ENCODE results near the gene KLHL20.
"Not testable (repeated sequence)": the region's sequence is repeated elsewhere in the genome, so short reads cannot be mapped to it uniquely, and the experiment has no call there.

DNA sequence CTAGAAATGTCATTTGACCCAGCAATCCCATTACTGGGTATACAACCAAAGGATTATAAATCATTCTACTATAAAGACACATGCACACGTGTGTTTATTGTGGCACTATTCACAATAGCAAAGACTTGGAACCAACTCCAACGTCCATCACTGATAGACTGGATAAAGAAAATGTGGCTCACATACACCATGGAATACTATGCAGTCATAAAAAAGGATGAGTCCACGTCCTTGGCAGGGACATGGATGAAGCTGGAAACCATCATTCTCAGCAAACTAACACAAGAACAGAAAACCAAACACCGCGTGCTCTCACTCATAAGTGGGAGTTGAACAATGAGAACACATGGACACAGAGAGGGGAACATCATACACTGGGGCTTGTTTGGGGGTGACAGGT, 34.6 kb upstream of the KLHL20 start:
- TF ChIP-seq, protein P1, sequence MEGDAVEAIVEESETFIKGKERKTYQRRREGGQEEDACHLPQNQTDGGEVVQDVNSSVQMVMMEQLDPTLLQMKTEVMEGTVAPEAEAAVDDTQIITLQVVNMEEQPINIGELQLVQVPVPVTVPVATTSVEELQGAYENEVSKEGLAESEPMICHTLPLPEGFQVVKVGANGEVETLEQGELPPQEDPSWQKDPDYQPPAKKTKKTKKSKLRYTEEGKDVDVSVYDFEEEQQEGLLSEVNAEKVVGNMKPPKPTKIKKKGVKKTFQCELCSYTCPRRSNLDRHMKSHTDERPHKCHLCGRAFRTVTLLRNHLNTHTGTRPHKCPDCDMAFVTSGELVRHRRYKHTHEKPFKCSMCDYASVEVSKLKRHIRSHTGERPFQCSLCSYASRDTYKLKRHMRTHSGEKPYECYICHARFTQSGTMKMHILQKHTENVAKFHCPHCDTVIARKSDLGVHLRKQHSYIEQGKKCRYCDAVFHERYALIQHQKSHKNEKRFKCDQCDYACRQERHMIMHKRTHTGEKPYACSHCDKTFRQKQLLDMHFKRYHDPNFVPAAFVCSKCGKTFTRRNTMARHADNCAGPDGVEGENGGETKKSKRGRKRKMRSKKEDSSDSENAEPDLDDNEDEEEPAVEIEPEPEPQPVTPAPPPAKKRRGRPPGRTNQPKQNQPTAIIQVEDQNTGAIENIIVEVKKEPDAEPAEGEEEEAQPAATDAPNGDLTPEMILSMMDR (IDR thresholded peaks at IDR 0.05; ENCODE audit: poor library complexity, severe bottlenecking) = not testable (repeated sequence)
- TF ChIP-seq EP300 (conservative IDR thresholded peaks at IDR 0.05; ENCODE audit: poor library complexity, severe bottlenecking); POLR2AphosphoS5 (IDR thresholded peaks at IDR 0.05); SMC3 (conservative IDR thresholded peaks at IDR 0.05; ENCODE audit: poor library complexity); MXI1 (conservative IDR thresholded peaks at IDR 0.05; ENCODE audit: poor library complexity, severe bottlenecking); RAD21 (conservative IDR thresholded peaks at IDR 0.05); TAF1 (IDR thresholded peaks at IDR 0.05; ENCODE audit: low read depth); EZH2 (IDR thresholded peaks at IDR 0.05; ENCODE audit: borderline replicate concordance, insufficient read depth, low read length, poor library complexity, severe bottlenecking): not testable (repeated sequence)

Measured in neural cell (in vitro differentiated cells).